ENCODE data around the gene HDAC4.

GRCh38 chr2:239271882-239272281 is 128.9 kb downstream of the HDAC4 start:
- no peak for TF ChIP-seq CTCF (IDR thresholded peaks at IDR 0.05)
- TF ChIP-seq ZFX (IDR thresholded peaks at IDR 0.05; ENCODE audit: borderline replicate concordance) = no peak

All from 22Rv1 (cell line).